ENCODE results near the gene JMJD1C.

Gene JMJD1C

DNA sequence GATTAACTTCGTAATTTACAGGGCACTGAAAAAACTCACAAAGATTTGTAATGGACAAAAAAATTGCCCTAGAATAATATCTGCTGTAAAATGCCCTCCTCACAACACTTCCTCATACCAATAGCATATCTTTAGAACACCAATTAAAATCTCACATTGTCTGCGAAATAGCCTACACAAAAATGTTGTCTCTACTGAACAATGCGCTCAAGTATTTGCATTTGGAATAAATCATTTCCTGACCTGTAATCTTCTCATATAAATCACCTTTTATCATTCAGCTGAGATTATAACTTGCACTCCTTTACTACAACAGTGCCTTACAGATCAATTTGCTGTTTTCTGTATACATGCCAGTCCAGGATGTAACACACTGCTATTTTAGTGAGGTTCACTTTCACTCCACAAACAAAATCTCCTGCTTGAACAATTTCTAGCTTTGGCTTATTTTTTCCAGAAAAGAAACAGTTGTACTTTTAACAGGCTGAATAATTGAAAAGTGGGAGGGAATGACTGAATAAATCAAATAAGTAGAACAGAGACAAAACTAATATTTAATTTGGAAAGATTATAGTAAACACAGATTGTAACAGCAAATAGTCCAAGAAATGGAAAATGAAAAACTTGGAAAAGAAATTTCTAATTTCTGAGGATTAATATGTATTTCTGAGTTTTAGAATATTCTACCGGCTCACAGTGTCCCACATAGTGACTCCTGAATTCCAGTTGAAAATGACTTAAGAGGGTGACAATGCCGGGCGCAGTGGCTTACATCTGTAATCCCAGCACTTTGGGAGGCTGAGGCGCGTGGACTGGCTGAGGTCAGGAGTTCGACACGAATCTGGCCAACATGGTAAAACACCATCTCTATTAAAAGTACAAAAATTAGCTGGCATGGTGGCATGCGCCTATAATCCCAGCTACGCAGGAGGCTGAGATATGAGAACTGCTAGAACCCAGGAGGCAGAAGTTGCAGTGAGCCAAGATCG lies 30.6 kb downstream of the JMJD1C start:
- no peak for DNase-seq
- Histone ChIP-seq H3K4me3 (ENCODE audit: insufficient read depth in 1 of 2, low read depth in 1 of 2, low read length in 2 of 2) (no peak overlapping the region), H2AK5ac (ENCODE audit: low read length, severe bottlenecking) (no peak overlapping the region), H2BK120ac (ENCODE audit: low read depth, low read length) (no peak overlapping the region), H2AFZ (ENCODE audit: low read depth, low read length) (no peak overlapping the region), H4K8ac (ENCODE audit: low read length) (no peak overlapping the region), H3K4me2 (ENCODE audit: low read length, poor library complexity, severe bottlenecking) (no peak overlapping the region), H3K9ac (ENCODE audit: low read length) (no peak overlapping the region), H3K27me3 (ENCODE audit: control insufficient read depth in 1 of 2, insufficient read depth in 1 of 2, low read length in 2 of 2) (no peaks in the 10 kb centered on the region), H3K9me3 (ENCODE audit: control insufficient read depth, low read length) (no peaks in the 10 kb centered on the region), H3K23ac (ENCODE audit: low read length in 2 of 2) (no peak overlapping the region), H3K14ac (ENCODE audit: low read length in 2 of 2) (no peak overlapping the region), H2BK15ac (ENCODE audit: low read depth, poor library complexity, severe bottlenecking) (no peak overlapping the region), H3K4me1 (ENCODE audit: control insufficient read depth, insufficient read depth, low read depth, low read length) (peaks cover 3% of the 10 kb centered on the region), H3K27ac (ENCODE audit: low read length, poor library complexity, severe bottlenecking) (no peak overlapping the region), H3K4ac (ENCODE audit: low read depth in 1 of 2, low read length in 2 of 2) (no peak overlapping the region), H3K36me3 (ENCODE audit: control insufficient read depth in 1 of 2, insufficient read depth in 2 of 2, low read depth in 1 of 2, low read length in 2 of 2) (no peaks in the 10 kb centered on the region), H3K79me1 (replicated peaks; ENCODE audit: low read length, poor library complexity, severe bottlenecking) (peaks cover 11% of the 10 kb centered on the region), H2BK12ac (ENCODE audit: low read length in 2 of 2) (no peak overlapping the region), H3K18ac (ENCODE audit: low read depth in 1 of 2, low read length in 2 of 2) (no peak overlapping the region), H4K91ac (ENCODE audit: low read length) (no peak overlapping the region), H2BK5ac (ENCODE audit: low read depth, low read length, poor library complexity, severe bottlenecking) (no peak overlapping the region)
- 95% methylated on average over 13 of the region's 13 CpGs for WGBS

DNA sequence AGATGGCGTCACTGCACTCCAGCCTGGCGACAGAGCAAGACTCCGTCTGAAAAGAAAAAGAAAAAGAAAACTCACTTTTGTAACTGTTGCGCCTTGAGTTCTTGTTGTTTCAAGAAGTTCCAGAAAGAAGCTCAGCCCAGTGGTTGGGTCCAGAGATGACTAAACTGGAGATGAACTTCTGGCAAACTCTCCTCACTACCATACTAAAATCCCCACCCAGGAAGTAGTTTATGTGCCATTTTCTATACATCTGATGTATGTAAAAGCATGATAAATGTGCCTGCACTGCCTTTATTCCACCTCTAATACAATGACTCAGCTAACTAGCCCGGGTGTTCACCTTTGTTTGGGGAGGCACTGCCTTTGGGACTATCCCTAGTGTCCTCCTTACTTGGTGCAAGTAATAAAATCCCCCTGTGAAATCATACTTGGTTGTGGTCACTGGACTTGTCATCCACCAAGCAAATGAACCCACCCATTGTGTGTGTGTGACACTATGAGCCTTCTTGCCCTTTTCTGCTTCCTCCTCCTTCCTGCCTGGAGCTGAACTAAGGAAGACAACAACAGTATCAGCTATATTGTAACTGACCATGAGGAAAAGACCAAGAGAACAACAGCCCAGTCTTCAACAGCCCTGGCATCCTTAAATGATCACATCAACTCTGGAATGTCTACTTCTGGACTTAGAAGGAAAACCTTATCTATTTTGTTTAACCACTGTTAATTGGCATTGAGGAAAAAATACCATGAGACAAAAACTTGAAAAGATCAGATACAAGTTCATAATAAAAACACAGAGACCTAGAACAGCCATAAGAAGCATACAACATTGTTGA lies 33.6 kb downstream of the JMJD1C start:
- H3K4ac ChIP-seq (ENCODE audit: low read depth in 1 of 2, low read length in 2 of 2): peak overlapping the region in 1 of 2 experiments; percentile 38
- H2BK120ac ChIP-seq (ENCODE audit: low read depth, low read length): no peak overlapping the region
- no peak overlapping the region for H3K4me3 ChIP-seq (ENCODE audit: insufficient read depth in 1 of 2, low read depth in 1 of 2, low read length in 2 of 2)
- no peak overlapping the region for H3K18ac ChIP-seq (ENCODE audit: low read depth in 1 of 2, low read length in 2 of 2)
- H4K91ac ChIP-seq (ENCODE audit: low read length): peak overlapping the region; percentile 39
- H3K4me2 ChIP-seq (ENCODE audit: low read length, poor library complexity, severe bottlenecking): no peak overlapping the region
- 93% methylated on average over 5 of the region's 5 CpGs for whole genome bisulfite sequencing
- H3K27me3 ChIP-seq (ENCODE audit: control insufficient read depth in 1 of 2, insufficient read depth in 1 of 2, low read length in 2 of 2): no peaks in the 10 kb centered on the region
- peak overlapping the region; percentile 53 for H4K8ac ChIP-seq (ENCODE audit: low read length)
- peak; percentile 46 for DNase-seq
- no peak overlapping the region for H2BK12ac ChIP-seq (ENCODE audit: low read length in 2 of 2)
- no peak overlapping the region for H3K23ac ChIP-seq (ENCODE audit: low read length in 2 of 2)
- peaks cover 0 to 3% of the 10 kb centered on the region in 2 experiments for H3K36me3 ChIP-seq (ENCODE audit: control insufficient read depth in 1 of 2, insufficient read depth in 2 of 2, low read depth in 1 of 2, low read length in 2 of 2)
- H3K4me1 ChIP-seq (ENCODE audit: control insufficient read depth, insufficient read depth, low read depth, low read length): peaks cover 3% of the 10 kb centered on the region
- H3K79me1 ChIP-seq (replicated peaks; ENCODE audit: low read length, poor library complexity, severe bottlenecking): peaks cover 9% of the 10 kb centered on the region
- no peaks in the 10 kb centered on the region for H3K9me3 ChIP-seq (ENCODE audit: control insufficient read depth, low read length)
- no peak overlapping the region for H2BK15ac ChIP-seq (ENCODE audit: low read depth, poor library complexity, severe bottlenecking)
- peak overlapping the region; percentile 21 for H2AK5ac ChIP-seq (ENCODE audit: low read length, severe bottlenecking)
- no peak overlapping the region for H3K9ac ChIP-seq (ENCODE audit: low read length)
- no peak overlapping the region for H3K27ac ChIP-seq (ENCODE audit: low read length, poor library complexity, severe bottlenecking)
- no peak overlapping the region for H2AFZ ChIP-seq (ENCODE audit: low read depth, low read length)
- no peak overlapping the region for H3K14ac ChIP-seq (ENCODE audit: low read length in 2 of 2)
- H2BK5ac ChIP-seq (ENCODE audit: low read depth, low read length, poor library complexity, severe bottlenecking): no peak overlapping the region

DNA sequence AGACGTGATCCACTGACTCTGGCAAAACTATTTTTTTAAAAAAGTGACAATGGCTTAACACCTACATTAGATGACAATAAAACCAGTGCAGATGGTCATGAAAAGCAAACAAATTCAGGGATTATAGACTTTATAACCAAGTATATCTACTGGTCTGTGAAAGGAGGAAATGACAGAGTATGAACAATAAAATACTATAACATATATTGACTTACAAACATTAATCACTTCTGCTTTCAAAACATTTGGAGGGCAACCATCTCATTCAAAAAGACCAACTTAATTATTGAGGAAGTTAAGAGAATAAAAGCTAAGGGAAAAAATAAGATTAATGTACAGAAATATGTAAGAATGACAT lies 34.8 kb downstream of the JMJD1C start:
- Histone ChIP-seq H2BK5ac (ENCODE audit: low read depth, low read length, poor library complexity, severe bottlenecking) (no peak overlapping the region), H3K4me2 (ENCODE audit: low read length, poor library complexity, severe bottlenecking) (no peak overlapping the region), H3K36me3 (ENCODE audit: control insufficient read depth in 1 of 2, insufficient read depth in 2 of 2, low read depth in 1 of 2, low read length in 2 of 2) (peaks cover 0 to 6% of the 10 kb centered on the region in 2 experiments), H4K91ac (ENCODE audit: low read length) (no peak overlapping the region), H3K79me1 (replicated peaks; ENCODE audit: low read length, poor library complexity, severe bottlenecking) (peaks cover 11% of the 10 kb centered on the region), H2AFZ (ENCODE audit: low read depth, low read length) (no peak overlapping the region), H2BK12ac (ENCODE audit: low read length in 2 of 2) (no peak overlapping the region), H2BK120ac (ENCODE audit: low read depth, low read length) (no peak overlapping the region), H3K27me3 (ENCODE audit: control insufficient read depth in 1 of 2, insufficient read depth in 1 of 2, low read length in 2 of 2) (no peaks in the 10 kb centered on the region), H2BK15ac (ENCODE audit: low read depth, poor library complexity, severe bottlenecking) (no peak overlapping the region), H3K23ac (ENCODE audit: low read length in 2 of 2) (no peak overlapping the region), H3K4me3 (ENCODE audit: insufficient read depth in 1 of 2, low read depth in 1 of 2, low read length in 2 of 2) (no peak overlapping the region), H2AK5ac (ENCODE audit: low read length, severe bottlenecking) (no peak overlapping the region), H3K9me3 (ENCODE audit: control insufficient read depth, low read length) (no peaks in the 10 kb centered on the region), H4K8ac (ENCODE audit: low read length) (no peak overlapping the region), H3K18ac (ENCODE audit: low read depth in 1 of 2, low read length in 2 of 2) (no peak overlapping the region), H3K27ac (ENCODE audit: low read length, poor library complexity, severe bottlenecking) (no peak overlapping the region), H3K14ac (ENCODE audit: low read length in 2 of 2) (no peak overlapping the region), H3K4ac (ENCODE audit: low read depth in 1 of 2, low read length in 2 of 2) (no peak overlapping the region), H3K9ac (ENCODE audit: low read length) (peak overlapping the region; percentile 21), H3K4me1 (ENCODE audit: control insufficient read depth, insufficient read depth, low read depth, low read length) (peaks cover 3% of the 10 kb centered on the region)
- DNase-seq: no peak
- WGBS: no CpG with 5 or more reads among the region's 1 CpG
